LNCaP clone FGC (cell line): ENCODE measurements around the gene CXADR.
"Not testable (repeated sequence)": the region's sequence is repeated elsewhere in the genome, so short reads cannot be mapped to it uniquely, and the experiment has no call there.

ENCODE experiments used
- DNase-seq: peaks from one replicate; pipeline ENCODE4 v3.0.0-alpha.2; 2011; ENCODE audit warnings: low read depth
- H3K4me3 ChIP-seq: 2 replicates; pipeline ENCODE4 v1.5.1; 2011; ENCODE audit warnings: mild to moderate bottlenecking, low read depth, low read length, control low read depth
- TF ChIP-seq, protein P1 (sequence below): IDR thresholded peaks from 2 replicates; pipeline ENCODE4 v1.5.1; 2012; ENCODE audit warnings: mild to moderate bottlenecking; ENCODE audit not compliant: control insufficient read depth, insufficient read depth; ENCODE audit errors: extremely low read depth

Gene CXADR

DNA sequence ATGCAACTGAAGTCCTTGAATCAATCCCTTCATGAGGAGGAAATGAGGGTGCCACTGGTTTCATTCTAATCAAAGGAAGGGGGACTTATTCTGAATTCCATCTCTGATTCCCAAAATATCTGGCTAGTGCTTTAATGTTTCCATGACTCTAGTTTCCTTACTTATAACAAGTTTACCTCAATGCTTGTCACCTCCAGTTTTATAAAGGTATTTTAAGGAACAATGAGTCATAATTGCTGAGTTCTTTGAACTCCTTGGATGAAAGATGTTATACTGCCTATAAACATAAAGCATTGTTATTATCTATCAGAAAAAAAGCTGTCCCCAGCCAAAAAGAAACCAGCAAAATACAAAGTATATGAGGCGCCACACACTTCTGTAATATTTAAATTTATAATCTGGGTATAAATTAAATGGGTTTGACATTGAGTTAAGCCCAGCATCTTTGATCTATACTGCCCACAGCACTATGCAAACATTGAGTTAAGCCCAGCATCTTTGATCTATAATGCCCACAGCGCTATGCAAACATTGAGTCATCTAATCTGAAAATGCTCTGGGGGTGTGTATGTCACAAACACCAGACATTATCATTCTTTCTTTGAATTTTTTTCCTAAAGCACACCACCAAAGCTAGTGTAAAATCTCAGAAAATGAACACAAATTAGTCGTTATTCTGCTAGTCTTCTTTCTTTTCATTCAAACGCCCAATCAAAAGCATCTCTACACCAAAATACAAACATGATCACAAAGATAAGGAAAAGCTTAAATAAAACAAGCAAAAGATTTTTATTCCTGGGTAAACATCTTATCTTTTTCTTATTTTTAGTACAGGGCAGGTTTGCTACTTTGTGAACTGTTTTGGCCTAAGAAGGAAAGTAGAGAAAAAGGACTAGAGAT, 11.5 kb upstream of the CXADR start:
- H3K4me3 ChIP-seq: no peak overlapping the region
- no peak for DNase-seq
- TF ChIP-seq, protein P1, sequence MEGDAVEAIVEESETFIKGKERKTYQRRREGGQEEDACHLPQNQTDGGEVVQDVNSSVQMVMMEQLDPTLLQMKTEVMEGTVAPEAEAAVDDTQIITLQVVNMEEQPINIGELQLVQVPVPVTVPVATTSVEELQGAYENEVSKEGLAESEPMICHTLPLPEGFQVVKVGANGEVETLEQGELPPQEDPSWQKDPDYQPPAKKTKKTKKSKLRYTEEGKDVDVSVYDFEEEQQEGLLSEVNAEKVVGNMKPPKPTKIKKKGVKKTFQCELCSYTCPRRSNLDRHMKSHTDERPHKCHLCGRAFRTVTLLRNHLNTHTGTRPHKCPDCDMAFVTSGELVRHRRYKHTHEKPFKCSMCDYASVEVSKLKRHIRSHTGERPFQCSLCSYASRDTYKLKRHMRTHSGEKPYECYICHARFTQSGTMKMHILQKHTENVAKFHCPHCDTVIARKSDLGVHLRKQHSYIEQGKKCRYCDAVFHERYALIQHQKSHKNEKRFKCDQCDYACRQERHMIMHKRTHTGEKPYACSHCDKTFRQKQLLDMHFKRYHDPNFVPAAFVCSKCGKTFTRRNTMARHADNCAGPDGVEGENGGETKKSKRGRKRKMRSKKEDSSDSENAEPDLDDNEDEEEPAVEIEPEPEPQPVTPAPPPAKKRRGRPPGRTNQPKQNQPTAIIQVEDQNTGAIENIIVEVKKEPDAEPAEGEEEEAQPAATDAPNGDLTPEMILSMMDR: no peak

DNA sequence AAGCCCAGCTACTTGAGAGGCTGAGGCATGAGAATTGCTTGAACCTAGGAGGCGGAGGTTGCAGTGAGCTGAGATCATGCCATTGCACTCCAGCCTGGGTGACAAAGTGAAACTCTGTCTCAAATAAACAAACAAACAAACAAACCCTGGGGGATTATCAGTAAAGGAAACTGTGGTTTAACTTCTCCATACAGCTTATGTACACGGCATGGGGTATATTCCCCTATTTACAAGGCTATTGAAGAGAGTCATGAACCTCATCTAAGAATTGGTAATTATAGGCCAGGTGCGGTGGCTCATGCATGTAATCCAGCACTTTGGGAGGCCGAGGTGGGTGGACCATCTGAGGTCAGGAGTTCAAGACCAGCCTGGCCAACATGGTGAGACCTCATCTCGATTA, 9.9 kb upstream of the CXADR start:
- not testable (repeated sequence) for DNase-seq, H3K4me3 ChIP-seq

GRCh38 chr21:17506951-17507350, 5.9 kb upstream of the CXADR start:
- no peak for DNase-seq

GRCh38 chr21:17507591-17507990, 5.3 kb upstream of the CXADR start:
- DNase-seq: no peak
- TF ChIP-seq, protein P1: no peak
- H3K4me3 ChIP-seq: no peak overlapping the region

More at GRCh38 chr21:17506951-17507350, 5.9 kb upstream of the CXADR start:
- TF ChIP-seq, protein P1: no peak
- H3K4me3 ChIP-seq: no peak overlapping the region

DNA sequence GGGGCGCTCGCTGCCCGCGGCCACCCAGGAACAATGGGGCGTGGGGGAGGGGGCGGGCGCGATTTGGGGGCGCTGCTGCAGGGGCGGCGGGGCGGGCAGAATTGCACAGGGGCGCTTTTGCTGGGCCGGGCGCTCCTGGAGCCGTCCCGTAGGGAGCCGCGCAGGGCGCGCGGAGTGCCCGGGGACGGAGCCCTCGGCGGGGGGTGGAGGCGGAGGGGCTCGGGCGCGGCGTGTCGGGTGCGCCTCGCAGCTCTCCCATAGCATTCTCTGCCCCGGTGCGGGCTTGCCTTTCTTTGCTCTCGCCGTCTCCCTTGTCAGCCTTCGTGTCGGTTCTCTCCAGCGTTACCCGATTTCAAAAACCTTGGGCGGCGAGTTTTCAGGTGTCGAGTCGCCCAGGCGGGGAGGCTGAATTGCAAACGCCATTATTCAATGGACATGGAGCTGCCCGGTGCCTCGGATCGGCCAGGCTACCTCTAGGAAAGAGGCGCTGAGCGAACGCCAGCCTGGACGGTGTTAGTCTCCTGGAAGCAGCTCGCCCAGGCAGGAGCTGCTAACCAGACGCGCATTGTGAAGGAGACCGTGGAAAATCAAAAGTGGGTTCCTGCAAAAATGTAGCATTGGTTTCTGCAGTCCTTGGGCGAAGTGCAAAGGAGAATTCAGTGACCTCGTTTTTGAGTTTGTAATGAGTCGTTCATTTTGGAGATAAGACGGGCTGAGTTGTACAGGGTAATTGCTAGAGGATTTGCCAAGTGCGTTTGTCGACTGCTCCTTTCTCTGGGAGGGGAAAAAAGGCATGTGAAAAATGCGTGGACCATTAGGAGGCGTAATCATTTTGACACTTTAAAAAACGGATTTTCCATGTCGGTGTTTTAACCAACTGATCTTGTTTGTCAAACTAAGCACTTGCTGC, 626 bp downstream of the CXADR start:
- peak overlapping the region; percentile 67 for H3K4me3 ChIP-seq
- TF ChIP-seq, protein P1: peak; percentile 26
- no peak for DNase-seq

DNA sequence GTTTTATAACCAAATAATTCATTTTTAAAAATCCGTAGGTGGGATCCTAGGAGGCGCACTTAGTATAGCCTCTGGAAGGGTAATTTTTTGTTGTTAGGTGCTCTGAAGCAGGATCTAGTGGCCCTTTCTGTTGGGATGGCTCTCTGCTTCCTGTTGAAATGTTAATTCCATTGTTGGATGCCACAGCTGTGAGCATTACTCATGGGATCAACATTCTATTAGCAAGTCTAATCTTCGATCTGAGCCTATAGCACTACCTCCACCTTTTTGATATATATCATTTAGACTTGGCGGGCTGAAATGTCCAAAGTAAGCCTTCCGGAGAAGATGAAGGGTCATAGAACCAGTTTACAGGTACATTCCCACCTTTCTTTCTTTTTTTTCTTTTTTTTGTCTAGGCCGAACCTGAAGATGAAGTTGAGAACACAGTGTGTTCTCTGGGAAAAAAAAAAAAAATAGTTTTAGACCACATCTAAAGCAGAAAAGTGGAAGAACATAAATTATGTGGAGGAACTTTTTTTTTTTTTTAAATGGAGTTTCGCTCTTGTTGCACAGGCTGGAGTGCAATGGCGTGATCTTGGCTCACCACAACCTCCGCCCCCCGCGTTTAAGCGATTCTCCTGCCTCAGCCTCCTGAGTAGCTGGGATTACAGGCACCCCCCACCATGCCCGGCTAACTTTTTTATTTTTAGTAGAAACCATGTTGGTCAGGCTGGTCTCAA, 1.4 kb downstream of the CXADR start:
- H3K4me3 ChIP-seq: peak overlapping the region; percentile 67
- TF ChIP-seq, protein P1: no peak
- no peak for DNase-seq

DNA sequence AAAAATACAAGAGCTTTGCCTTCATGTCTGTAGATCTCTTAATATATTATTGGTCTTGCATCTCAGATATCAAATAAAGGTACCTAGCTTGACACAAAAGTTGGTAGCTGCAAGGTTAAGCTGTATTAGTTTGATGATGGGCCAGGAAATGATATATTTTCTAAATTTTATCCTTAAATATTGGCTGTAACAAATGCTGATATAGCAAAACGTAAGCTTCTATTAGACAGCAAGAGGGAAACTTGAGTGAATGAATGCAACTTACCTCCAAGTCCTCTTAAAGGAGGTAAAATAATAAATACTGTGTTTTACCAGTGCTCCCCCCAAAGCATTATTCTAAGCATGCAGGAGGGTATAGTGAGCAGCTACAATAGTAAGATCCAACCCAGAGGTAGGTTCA, 4.2 kb downstream of the CXADR start:
- not testable (repeated sequence) for DNase-seq, H3K4me3 ChIP-seq
